Measurements from ENCODE around the gene MYOC. TPM values are rescaled to one million over a fixed set of nuclear protein-coding genes. Genes with fewer than 3 reads are reported as not detected.

MYOC gene
- polyA plus RNA-seq, 1 of the 3 experiments (the other 2 are of a cell fraction): not detected

- POLR2A ChIA-PET: no interaction called here
- H3K79me2 ChIP-seq (ENCODE audit: insufficient read depth): peaks cover 18% of the 10 kb centered on the region
- CTCF ChIA-PET: interaction anchor here (1.0 kb wide), 1 partner anchor 18 kb away, joined by 3 read pairs; no protein-coding TSS in a partner anchor
These were observed 66.8 kb downstream of the MYOC start for GRCh38 chr1:171585715-171586114.

More at GRCh38 chr1:171585715-171586114, 66.8 kb downstream of the MYOC start:
- TF ChIP-seq JUND (IDR thresholded peaks at IDR 0.05) (no peak), GABPA (IDR thresholded peaks at IDR 0.05; ENCODE audit: low read depth) (no peak), ELF1 (IDR thresholded peaks at IDR 0.05) (no peak), RCOR1 (IDR thresholded peaks at IDR 0.05; ENCODE audit: low read length) (no peak), EP300 (IDR thresholded peaks at IDR 0.05; ENCODE audit: borderline replicate concordance in 1 of 2, low read depth in 1 of 2, low read length in 1 of 2) (no peak), NFIC (IDR thresholded peaks at IDR 0.05; ENCODE audit: borderline replicate concordance) (no peak), FOXM1 (IDR thresholded peaks at IDR 0.05; ENCODE audit: low read depth) (no peak), CHD2 (IDR thresholded peaks at IDR 0.05; ENCODE audit: low read length, partially characterized antibody) (no peak), YY1 (IDR thresholded peaks at IDR 0.05; ENCODE audit: low read depth) (no peak), GATA2 (CRISPR knock-in tag; IDR thresholded peaks at IDR 0.05) (no peak), MEF2A (IDR thresholded peaks at IDR 0.05; ENCODE audit: borderline replicate concordance, low read depth) (no peak), RFX5 (IDR thresholded peaks at IDR 0.05; ENCODE audit: low read length) (no peak), RAD21 (IDR thresholded peaks at IDR 0.05; ENCODE audit: low read length) (no peak), TAF1 (IDR thresholded peaks at IDR 0.05; ENCODE audit: borderline replicate concordance, low read depth, low read length) (no peak)
- TF ChIP-seq, protein P1, sequence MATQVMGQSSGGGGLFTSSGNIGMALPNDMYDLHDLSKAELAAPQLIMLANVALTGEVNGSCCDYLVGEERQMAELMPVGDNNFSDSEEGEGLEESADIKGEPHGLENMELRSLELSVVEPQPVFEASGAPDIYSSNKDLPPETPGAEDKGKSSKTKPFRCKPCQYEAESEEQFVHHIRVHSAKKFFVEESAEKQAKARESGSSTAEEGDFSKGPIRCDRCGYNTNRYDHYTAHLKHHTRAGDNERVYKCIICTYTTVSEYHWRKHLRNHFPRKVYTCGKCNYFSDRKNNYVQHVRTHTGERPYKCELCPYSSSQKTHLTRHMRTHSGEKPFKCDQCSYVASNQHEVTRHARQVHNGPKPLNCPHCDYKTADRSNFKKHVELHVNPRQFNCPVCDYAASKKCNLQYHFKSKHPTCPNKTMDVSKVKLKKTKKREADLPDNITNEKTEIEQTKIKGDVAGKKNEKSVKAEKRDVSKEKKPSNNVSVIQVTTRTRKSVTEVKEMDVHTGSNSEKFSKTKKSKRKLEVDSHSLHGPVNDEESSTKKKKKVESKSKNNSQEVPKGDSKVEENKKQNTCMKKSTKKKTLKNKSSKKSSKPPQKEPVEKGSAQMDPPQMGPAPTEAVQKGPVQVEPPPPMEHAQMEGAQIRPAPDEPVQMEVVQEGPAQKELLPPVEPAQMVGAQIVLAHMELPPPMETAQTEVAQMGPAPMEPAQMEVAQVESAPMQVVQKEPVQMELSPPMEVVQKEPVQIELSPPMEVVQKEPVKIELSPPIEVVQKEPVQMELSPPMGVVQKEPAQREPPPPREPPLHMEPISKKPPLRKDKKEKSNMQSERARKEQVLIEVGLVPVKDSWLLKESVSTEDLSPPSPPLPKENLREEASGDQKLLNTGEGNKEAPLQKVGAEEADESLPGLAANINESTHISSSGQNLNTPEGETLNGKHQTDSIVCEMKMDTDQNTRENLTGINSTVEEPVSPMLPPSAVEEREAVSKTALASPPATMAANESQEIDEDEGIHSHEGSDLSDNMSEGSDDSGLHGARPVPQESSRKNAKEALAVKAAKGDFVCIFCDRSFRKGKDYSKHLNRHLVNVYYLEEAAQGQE (IDR thresholded peaks at IDR 0.05; ENCODE audit: low read depth, low read length): no peak
- TF ChIP-seq, protein P2, sequence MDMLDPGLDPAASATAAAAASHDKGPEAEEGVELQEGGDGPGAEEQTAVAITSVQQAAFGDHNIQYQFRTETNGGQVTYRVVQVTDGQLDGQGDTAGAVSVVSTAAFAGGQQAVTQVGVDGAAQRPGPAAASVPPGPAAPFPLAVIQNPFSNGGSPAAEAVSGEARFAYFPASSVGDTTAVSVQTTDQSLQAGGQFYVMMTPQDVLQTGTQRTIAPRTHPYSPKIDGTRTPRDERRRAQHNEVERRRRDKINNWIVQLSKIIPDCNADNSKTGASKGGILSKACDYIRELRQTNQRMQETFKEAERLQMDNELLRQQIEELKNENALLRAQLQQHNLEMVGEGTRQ (IDR thresholded peaks at IDR 0.05; ENCODE audit: borderline replicate concordance, low read depth, low read length): no peak
- TF ChIP-seq, protein P3, sequence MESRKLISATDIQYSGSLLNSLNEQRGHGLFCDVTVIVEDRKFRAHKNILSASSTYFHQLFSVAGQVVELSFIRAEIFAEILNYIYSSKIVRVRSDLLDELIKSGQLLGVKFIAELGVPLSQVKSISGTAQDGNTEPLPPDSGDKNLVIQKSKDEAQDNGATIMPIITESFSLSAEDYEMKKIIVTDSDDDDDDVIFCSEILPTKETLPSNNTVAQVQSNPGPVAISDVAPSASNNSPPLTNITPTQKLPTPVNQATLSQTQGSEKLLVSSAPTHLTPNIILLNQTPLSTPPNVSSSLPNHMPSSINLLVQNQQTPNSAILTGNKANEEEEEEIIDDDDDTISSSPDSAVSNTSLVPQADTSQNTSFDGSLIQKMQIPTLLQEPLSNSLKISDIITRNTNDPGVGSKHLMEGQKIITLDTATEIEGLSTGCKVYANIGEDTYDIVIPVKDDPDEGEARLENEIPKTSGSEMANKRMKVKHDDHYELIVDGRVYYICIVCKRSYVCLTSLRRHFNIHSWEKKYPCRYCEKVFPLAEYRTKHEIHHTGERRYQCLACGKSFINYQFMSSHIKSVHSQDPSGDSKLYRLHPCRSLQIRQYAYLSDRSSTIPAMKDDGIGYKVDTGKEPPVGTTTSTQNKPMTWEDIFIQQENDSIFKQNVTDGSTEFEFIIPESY (IDR thresholded peaks at IDR 0.05; ENCODE audit: borderline replicate concordance, low read depth): no peak
- no peaks in the 10 kb centered on the region for H3K27me3 ChIP-seq (ENCODE audit: insufficient read depth)
- no peaks in the 10 kb centered on the region for H3K9me2 ChIP-seq
- peaks cover 81 to 85% of the 10 kb centered on the region in 2 experiments for H3K36me3 ChIP-seq (replicated peaks in 1 of 2; ENCODE audit: control insufficient read depth in 1 of 2, insufficient read depth in 2 of 2, low read length in 1 of 2)
- H3K9ac ChIP-seq: no peak overlapping the region
- H3K4me3 ChIP-seq (ENCODE audit: low read depth in 2 of 2, low read length in 1 of 2): no peak overlapping the region
- H3K4me2 ChIP-seq: no peak overlapping the region
- H2AFZ ChIP-seq (ENCODE audit: low read depth): no peak overlapping the region
- H4K20me1 ChIP-seq (ENCODE audit: insufficient read depth): no peaks in the 10 kb centered on the region
- peaks cover 4% of the 10 kb centered on the region for H3F3A ChIP-seq (replicated peaks; ENCODE audit: insufficient read depth)
- H3K4me1 ChIP-seq (ENCODE audit: control insufficient read depth in 1 of 2, insufficient read depth in 2 of 2, low read depth in 1 of 2, low read length in 1 of 2): peaks cover 0 to 10% of the 10 kb centered on the region in 2 experiments; a peak in 3 of 4 replicates
- 97% methylated on average over 9 of the region's 9 CpGs for WGBS (ENCODE audit: low lambda C conversion rate)
- no peak overlapping the region for H3K27ac ChIP-seq (ENCODE audit: low read depth in 2 of 2, low read length in 1 of 2)
- H3K9me3 ChIP-seq: no peaks in the 10 kb centered on the region
- DNase-seq: no peak

Other genes starting within 250 kb of the MYOC start
- gene PRRC2C, start 167.2 kb downstream of the MYOC start, polyA plus RNA-seq (2012; rRNA removed): 39.9 and 45.6 TPM in 2 replicates
- gene MYOCOS, start 30.4 kb downstream of the MYOC start, polyA plus RNA-seq (2012; rRNA removed): not detected in 2 replicates
- gene VAMP4, start 89.4 kb upstream of the MYOC start, polyA plus RNA-seq (2012; rRNA removed): 2.5 and 3.3 TPM in 2 replicates
- 32.7 and 41.2 TPM in 2 replicates for gene METTL13, start 129.0 kb upstream of the MYOC start, polyA plus RNA-seq (2012; rRNA removed)
- 0.43 and 0.89 TPM in 2 replicates for gene DNM3, start 188.8 kb upstream of the MYOC start, polyA plus RNA-seq (2012; rRNA removed)